Activated CD4-positive, alpha-beta T cell treated with anti-CD3 and anti-CD28 coated beads, Interleukin-2, amount 10 ng/mL, durations not matched to agents 24 days and 14 days (primary cell): ENCODE data around the gene ASXL3. TPM values are rescaled to one million over a fixed set of nuclear protein-coding genes. Genes with fewer than 3 reads are reported as not detected.

Experiments
- DNase-seq: peaks from one replicate; pipeline ENCODE4 v3.0.0; 2022
- H3K27ac Mint-ChIP-seq: one replicate; pipeline ENCODE4 v1.8.0; 2022; ENCODE audit warnings: mild to moderate bottlenecking, mixed read lengths
- H3K27me3 Mint-ChIP-seq: one replicate; pipeline ENCODE4 v1.8.0; 2022; ENCODE audit warnings: mixed read lengths
- H3K36me3 Mint-ChIP-seq: one replicate; pipeline ENCODE4 v1.8.0; 2022; ENCODE audit warnings: low read depth, mild to moderate bottlenecking, mixed read lengths
- H3K4me1 Mint-ChIP-seq: one replicate; pipeline ENCODE4 v1.8.0; 2021; ENCODE audit warnings: mixed read lengths
- H3K4me3 Mint-ChIP-seq: one replicate; pipeline ENCODE4 v1.8.0; 2022; ENCODE audit warnings: mild to moderate bottlenecking, moderate library complexity, mixed read lengths
- H3K9me3 Mint-ChIP-seq: one replicate; pipeline ENCODE4 v1.8.0; 2021; ENCODE audit warnings: mixed read lengths
- intact Hi-C: fragments of 100-400 bp; cut with micrococcal nuclease; formaldehyde crosslinking; loops from one replicate; pipeline ENCODE4 v1.15.1; 2023
- total RNA-seq: library from RNA; stranded (reverse); gene quantifications from 2 replicates; pipeline ENCODE4 v1.2.3, GENCODE V29; 2022

The ASXL3 gene
- total RNA-seq, 1 donor from 2014 or later = not detected

- intact Hi-C loops = no loop called here
- no peak overlapping the region for H3K4me3 Mint-ChIP-seq
- H3K4me1 Mint-ChIP-seq = no peaks in the 10 kb centered on the region
- H3K9me3 Mint-ChIP-seq = no peaks in the 10 kb centered on the region
- no peaks in the 10 kb centered on the region for H3K36me3 Mint-ChIP-seq
- H3K27me3 Mint-ChIP-seq = no peaks in the 10 kb centered on the region
- no peak for DNase-seq
- no peak overlapping the region for H3K27ac Mint-ChIP-seq
Observed at GRCh38 chr18:33660696-33661310, 82.8 kb downstream of the ASXL3 start.

- Mint-ChIP-seq H3K4me1 (no peaks in the 10 kb centered on the region), H3K27me3 (no peaks in the 10 kb centered on the region), H3K9me3 (no peaks in the 10 kb centered on the region), H3K36me3 (no peaks in the 10 kb centered on the region), H3K4me3 (no peak overlapping the region), H3K27ac (no peak overlapping the region)
- intact Hi-C loops = no loop called here
- DNase-seq = no peak
Observed at GRCh38 chr18:33664241-33664874, 86.3 kb downstream of the ASXL3 start.

GRCh38 chr18:33665187-33665586, 87.2 kb downstream of the ASXL3 start:
- H3K4me1 Mint-ChIP-seq = no peaks in the 10 kb centered on the region
- intact Hi-C loops = no loop called here
- no peak overlapping the region for H3K27ac Mint-ChIP-seq
- no peaks in the 10 kb centered on the region for H3K36me3 Mint-ChIP-seq
- H3K27me3 Mint-ChIP-seq = no peaks in the 10 kb centered on the region
- DNase-seq = no peak
- H3K4me3 Mint-ChIP-seq = no peak overlapping the region
- H3K9me3 Mint-ChIP-seq = no peaks in the 10 kb centered on the region

GRCh38 chr18:33665641-33666040, 87.6 kb downstream of the ASXL3 start:
- Mint-ChIP-seq H3K27me3 (no peaks in the 10 kb centered on the region), H3K4me3 (no peak overlapping the region), H3K36me3 (no peaks in the 10 kb centered on the region), H3K9me3 (no peaks in the 10 kb centered on the region), H3K27ac (no peak overlapping the region), H3K4me1 (no peaks in the 10 kb centered on the region)
- intact Hi-C loops = no loop called here
- no peak for DNase-seq

GRCh38 chr18:33666915-33667314, 88.9 kb downstream of the ASXL3 start:
- no peaks in the 10 kb centered on the region for H3K36me3 Mint-ChIP-seq
- no peaks in the 10 kb centered on the region for H3K27me3 Mint-ChIP-seq
- H3K9me3 Mint-ChIP-seq = no peaks in the 10 kb centered on the region
- no peak for DNase-seq
- intact Hi-C loops = no loop called here
- H3K27ac Mint-ChIP-seq = no peak overlapping the region
- no peak overlapping the region for H3K4me3 Mint-ChIP-seq
- H3K4me1 Mint-ChIP-seq = no peaks in the 10 kb centered on the region

- Mint-ChIP-seq H3K36me3 (no peaks in the 10 kb centered on the region), H3K4me1 (no peaks in the 10 kb centered on the region), H3K4me3 (no peak overlapping the region), H3K9me3 (no peaks in the 10 kb centered on the region), H3K27me3 (no peaks in the 10 kb centered on the region), H3K27ac (no peak overlapping the region)
- DNase-seq = no peak
- intact Hi-C loops = no loop called here
Observed at GRCh38 chr18:33669589-33669988, 91.6 kb downstream of the ASXL3 start.

GRCh38 chr18:33670029-33670428, 92.0 kb downstream of the ASXL3 start:
- no peaks in the 10 kb centered on the region for H3K4me1 Mint-ChIP-seq
- no peak overlapping the region for H3K27ac Mint-ChIP-seq
- DNase-seq = no peak
- no peaks in the 10 kb centered on the region for H3K9me3 Mint-ChIP-seq
- H3K27me3 Mint-ChIP-seq = no peaks in the 10 kb centered on the region
- H3K4me3 Mint-ChIP-seq = no peak overlapping the region
- H3K36me3 Mint-ChIP-seq = no peaks in the 10 kb centered on the region
- intact Hi-C loops = no loop called here

- no peaks in the 10 kb centered on the region for H3K27me3 Mint-ChIP-seq
- H3K4me1 Mint-ChIP-seq = no peaks in the 10 kb centered on the region
- no peaks in the 10 kb centered on the region for H3K9me3 Mint-ChIP-seq
- H3K27ac Mint-ChIP-seq = no peak overlapping the region
- DNase-seq = no peak
- no peaks in the 10 kb centered on the region for H3K36me3 Mint-ChIP-seq
- intact Hi-C loops = no loop called here
- no peak overlapping the region for H3K4me3 Mint-ChIP-seq
Observed at GRCh38 chr18:33673689-33674088, 95.7 kb downstream of the ASXL3 start.

GRCh38 chr18:33676593-33676992, 98.6 kb downstream of the ASXL3 start:
- Mint-ChIP-seq H3K9me3 (no peaks in the 10 kb centered on the region), H3K27me3 (no peaks in the 10 kb centered on the region), H3K4me3 (no peak overlapping the region), H3K27ac (no peak overlapping the region), H3K4me1 (no peaks in the 10 kb centered on the region), H3K36me3 (no peaks in the 10 kb centered on the region)
- DNase-seq = no peak
- intact Hi-C loops = no loop called here

GRCh38 chr18:33677891-33678290, 99.9 kb downstream of the ASXL3 start:
- no peak overlapping the region for H3K27ac Mint-ChIP-seq
- H3K9me3 Mint-ChIP-seq = no peaks in the 10 kb centered on the region
- intact Hi-C loops = no loop called here
- no peaks in the 10 kb centered on the region for H3K4me1 Mint-ChIP-seq
- no peak overlapping the region for H3K4me3 Mint-ChIP-seq
- no peaks in the 10 kb centered on the region for H3K36me3 Mint-ChIP-seq
- no peak for DNase-seq
- H3K27me3 Mint-ChIP-seq = no peaks in the 10 kb centered on the region

- H3K36me3 Mint-ChIP-seq = no peaks in the 10 kb centered on the region
- H3K4me3 Mint-ChIP-seq = no peak overlapping the region
- H3K4me1 Mint-ChIP-seq = no peaks in the 10 kb centered on the region
- H3K9me3 Mint-ChIP-seq = no peaks in the 10 kb centered on the region
- no peak for DNase-seq
- intact Hi-C loops = no loop called here
- no peaks in the 10 kb centered on the region for H3K27me3 Mint-ChIP-seq
- H3K27ac Mint-ChIP-seq = no peak overlapping the region
Observed at GRCh38 chr18:33682436-33682835, 104.4 kb downstream of the ASXL3 start.

GRCh38 chr18:33694593-33694992, 116.6 kb downstream of the ASXL3 start:
- Mint-ChIP-seq H3K27ac (no peak overlapping the region), H3K36me3 (no peaks in the 10 kb centered on the region), H3K4me1 (no peaks in the 10 kb centered on the region), H3K9me3 (peaks cover 12% of the 10 kb centered on the region), H3K27me3 (no peaks in the 10 kb centered on the region), H3K4me3 (no peak overlapping the region)
- DNase-seq = no peak
- intact Hi-C loops = no loop called here

GRCh38 chr18:33696332-33697162, 118.5 kb downstream of the ASXL3 start:
- H3K4me1 Mint-ChIP-seq = no peaks in the 10 kb centered on the region
- no peaks in the 10 kb centered on the region for H3K27me3 Mint-ChIP-seq
- H3K9me3 Mint-ChIP-seq = peaks cover 4% of the 10 kb centered on the region
- H3K27ac Mint-ChIP-seq = no peak overlapping the region
- intact Hi-C loops = no loop called here
- H3K4me3 Mint-ChIP-seq = no peak overlapping the region
- DNase-seq = no peak
- no peaks in the 10 kb centered on the region for H3K36me3 Mint-ChIP-seq

GRCh38 chr18:33697498-33697897, 119.5 kb downstream of the ASXL3 start:
- Mint-ChIP-seq H3K27ac (no peak overlapping the region), H3K9me3 (peaks cover 2% of the 10 kb centered on the region), H3K4me3 (no peak overlapping the region), H3K4me1 (no peaks in the 10 kb centered on the region), H3K36me3 (no peaks in the 10 kb centered on the region), H3K27me3 (no peaks in the 10 kb centered on the region)
- DNase-seq = no peak
- intact Hi-C loops = no loop called here
